ENCODE results near the gene CATSPER2. TPM values are rescaled to one million over a fixed set of nuclear protein-coding genes. Genes with fewer than 3 reads are reported as not detected.
"Not testable (repeated sequence)": the region's sequence is repeated elsewhere in the genome, so short reads cannot be mapped to it uniquely, and the experiment has no call there.

CATSPER2 gene
- polyA plus RNA-seq, 4 donors, result 2.1 to 6.9 (median 4.2) TPM

- not testable (repeated sequence) for DNase-seq (ENCODE audit: low read depth in 4 of 4, low spot score in 3 of 4)
These were observed 55.1 kb downstream of the CATSPER2 start, which contains the start of gene CKMT1B for GRCh38 chr15:43593328-43594190. TSS of gene CKMT1B (plus strand) at chr15:43594027. CDS start at chr15:43594219, 192 bp downstream.

GRCh38 chr15:43592841-43593240, 55.8 kb downstream of the CATSPER2 start:
- not testable (repeated sequence) for DNase-seq (ENCODE audit: low read depth in 4 of 4, low spot score in 3 of 4)

- DNase-seq (ENCODE audit: low read depth in 4 of 4, low spot score in 3 of 4), result not testable (repeated sequence)
These were observed 58.7 kb downstream of the CATSPER2 start, which contains the start of gene PPIP5K1 for GRCh38 chr15:43589778-43590466. TSS of gene PPIP5K1 (minus strand) at chr15:43590208. CDS start at chr15:43584504, 5,704 bp downstream.

Other genes starting within 250 kb of the CATSPER2 start
- 10 to 100 TPM; 67.7 to 78.1 (median 72.6) TPM for gene TP53BP1, start 155.7 kb downstream of the CATSPER2 start, polyA plus RNA-seq (ENCODE audit: insufficient read length in 4 of 4)
- gene MAP1A, start 131.2 kb downstream of the CATSPER2 start, polyA plus RNA-seq (ENCODE audit: insufficient read length in 4 of 4), result 1 to 10 TPM; 7.5 to 8.9 (median 8.3) TPM
- 10 to 100 TPM; 19.3 to 24.8 (median 22.8) TPM for gene PPIP5K1, start 58.6 kb downstream of the CATSPER2 start, polyA plus RNA-seq (ENCODE audit: insufficient read length in 4 of 4)
- 1 to 10 TPM; 2.5 to 4.2 (median 3.1) TPM for gene CKMT1B, start 54.8 kb downstream of the CATSPER2 start, polyA plus RNA-seq (ENCODE audit: insufficient read length in 4 of 4)
- gene STRC, start 30.0 kb downstream of the CATSPER2 start, polyA plus RNA-seq (ENCODE audit: insufficient read length in 4 of 4), result 1 to 10 TPM in 2 of 4 donors, under 1 TPM in 2; 0.35 to 1.7 (median 0.92) TPM
- 1 to 10 TPM in 3 of 4 donors, under 1 TPM in 1; 0.84 to 3.1 (median 1.7) TPM for gene CKMT1A, start 45.0 kb upstream of the CATSPER2 start, polyA plus RNA-seq (ENCODE audit: insufficient read length in 4 of 4)
- 100 to 1,000 TPM; 595 to 674 (median 634) TPM for gene PDIA3, start 97.6 kb upstream of the CATSPER2 start, polyA plus RNA-seq (ENCODE audit: insufficient read length in 4 of 4)
- gene ELL3, start 128.1 kb upstream of the CATSPER2 start, polyA plus RNA-seq (ENCODE audit: insufficient read length in 4 of 4), result 1 to 10 TPM; 2.9 to 3.9 (median 3.1) TPM
- gene SERF2, start 143.5 kb upstream of the CATSPER2 start, polyA plus RNA-seq (ENCODE audit: insufficient read length in 4 of 4), result 100 to 1,000 TPM; 602 to 717 (median 629) TPM
- under 1 TPM in 1 of 4 donors, not detected in 3; 0.26 TPM for gene SERINC4, start 151.4 kb upstream of the CATSPER2 start, polyA plus RNA-seq (ENCODE audit: insufficient read length in 4 of 4)
- gene HYPK, start 151.8 kb upstream of the CATSPER2 start, polyA plus RNA-seq (ENCODE audit: insufficient read length in 4 of 4), result 10 to 100 TPM in 3 of 4 donors, 1 to 10 TPM in 1; 8.6 to 13.6 (median 11.3) TPM
- gene MFAP1, start 175.8 kb upstream of the CATSPER2 start, polyA plus RNA-seq (ENCODE audit: insufficient read length in 4 of 4), result 10 to 100 TPM; 63.6 to 69.5 (median 67.2) TPM
- gene WDR76, start 178.2 kb upstream of the CATSPER2 start, polyA plus RNA-seq (ENCODE audit: insufficient read length in 4 of 4), result 10 to 100 TPM; 13.4 to 14.9 (median 14.7) TPM

Measured in right renal pelvis (tissue), 4 donors.